GM21390 (cell line): ENCODE results near the gene DST.
"Not testable (repeated sequence)": the region's sequence is repeated elsewhere in the genome, so short reads cannot be mapped to it uniquely, and the experiment has no call there.

ENCODE experiments used
- ATAC-seq: cut with Tn5 transposase; IDR thresholded peaks from one replicate; pipeline ENCODE4 v1.9.1; 2021; ENCODE audit not compliant: unreplicated experiment

The DST gene

GRCh38 chr6:56573624-56574023 lies 69.1 kb downstream of the DST start:
- ATAC-seq: no peak

- no peak for ATAC-seq
Measured at GRCh38 chr6:56572788-56573471, 69.8 kb downstream of the DST start.

GRCh38 chr6:56571605-56572004 lies 71.1 kb downstream of the DST start:
- no peak for ATAC-seq

GRCh38 chr6:56570413-56571359 lies 72.0 kb downstream of the DST start:
- peak; percentile 89 for ATAC-seq

GRCh38 chr6:56567501-56567900 lies 75.2 kb downstream of the DST start:
- ATAC-seq: no peak

- not testable (repeated sequence) for ATAC-seq
Measured at GRCh38 chr6:56562730-56563129, 80.0 kb downstream of the DST start.

- no peak for ATAC-seq
Measured at GRCh38 chr6:56556751-56557540, 85.7 kb downstream of the DST start.

GRCh38 chr6:56555438-56555872 lies 87.2 kb downstream of the DST start:
- ATAC-seq: no peak

- ATAC-seq: no peak
Measured at GRCh38 chr6:56552187-56553130, 90.2 kb downstream of the DST start.

GRCh38 chr6:56551409-56552120 lies 91.1 kb downstream of the DST start:
- no peak for ATAC-seq

- no peak for ATAC-seq
Measured at GRCh38 chr6:56550301-56550700, 92.4 kb downstream of the DST start.

GRCh38 chr6:56549014-56549413 lies 93.7 kb downstream of the DST start:
- ATAC-seq: no peak

GRCh38 chr6:56547687-56548086 lies 95.0 kb downstream of the DST start:
- no peak for ATAC-seq

GRCh38 chr6:56542364-56543331 lies 100.0 kb downstream of the DST start:
- peak; percentile 93 for ATAC-seq

- no peak for ATAC-seq
Measured at GRCh38 chr6:56541741-56542360, 100.8 kb downstream of the DST start.

GRCh38 chr6:56541030-56541600 lies 101.6 kb downstream of the DST start:
- no peak for ATAC-seq

GRCh38 chr6:56540232-56541029 lies 102.3 kb downstream of the DST start:
- ATAC-seq: no peak
